ENCODE data around the gene SFMBT2.
"Not testable (repeated sequence)": the region's sequence is repeated elsewhere in the genome, so short reads cannot be mapped to it uniquely, and the experiment has no call there.

DNA sequence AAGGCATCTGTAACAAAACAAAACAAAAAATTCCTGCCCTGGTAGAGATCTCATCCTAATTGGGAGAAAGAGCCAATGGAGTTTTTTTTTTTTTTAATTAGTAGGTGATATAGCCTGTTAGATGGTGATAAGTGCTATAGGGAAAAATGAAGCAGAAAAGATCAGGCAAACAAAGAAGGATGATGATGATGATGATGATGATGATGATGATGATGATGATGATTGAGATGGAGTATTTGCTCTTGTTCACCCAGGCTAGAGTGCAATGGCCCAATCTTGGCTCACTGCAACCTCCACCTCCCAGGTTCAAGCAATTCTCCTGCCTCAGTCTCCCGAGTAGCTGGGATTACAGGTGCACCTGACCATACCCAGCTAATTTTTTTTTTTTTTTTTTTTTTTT lies 22.7 kb downstream of the SFMBT2 start:
- TF ChIP-seq POLR2A (IDR thresholded peaks at IDR 0.05; ENCODE audit: low read depth, low read length); IRF4 (IDR thresholded peaks at IDR 0.05; ENCODE audit: low read depth, low read length); NKRF (conservative IDR thresholded peaks at IDR 0.05); BHLHE40 (IDR thresholded peaks at IDR 0.05; ENCODE audit: borderline replicate concordance in 1 of 2, low read depth in 2 of 2, low read length in 1 of 2); ASH2L (IDR thresholded peaks at IDR 0.05; ENCODE audit: borderline replicate concordance, low read depth); SIN3A (IDR thresholded peaks at IDR 0.05; ENCODE audit: low read depth, low read length); HDAC6 (IDR thresholded peaks at IDR 0.05; ENCODE audit: unreplicated experiment); NFIC (IDR thresholded peaks at IDR 0.05; ENCODE audit: low read depth, low read length); FOS (IDR thresholded peaks at IDR 0.05; ENCODE audit: borderline replicate concordance, extremely low read depth, insufficient read length); RFX5 (IDR thresholded peaks at IDR 0.05; ENCODE audit: low read depth, low read length): not testable (repeated sequence)
- TF ChIP-seq, protein P1, sequence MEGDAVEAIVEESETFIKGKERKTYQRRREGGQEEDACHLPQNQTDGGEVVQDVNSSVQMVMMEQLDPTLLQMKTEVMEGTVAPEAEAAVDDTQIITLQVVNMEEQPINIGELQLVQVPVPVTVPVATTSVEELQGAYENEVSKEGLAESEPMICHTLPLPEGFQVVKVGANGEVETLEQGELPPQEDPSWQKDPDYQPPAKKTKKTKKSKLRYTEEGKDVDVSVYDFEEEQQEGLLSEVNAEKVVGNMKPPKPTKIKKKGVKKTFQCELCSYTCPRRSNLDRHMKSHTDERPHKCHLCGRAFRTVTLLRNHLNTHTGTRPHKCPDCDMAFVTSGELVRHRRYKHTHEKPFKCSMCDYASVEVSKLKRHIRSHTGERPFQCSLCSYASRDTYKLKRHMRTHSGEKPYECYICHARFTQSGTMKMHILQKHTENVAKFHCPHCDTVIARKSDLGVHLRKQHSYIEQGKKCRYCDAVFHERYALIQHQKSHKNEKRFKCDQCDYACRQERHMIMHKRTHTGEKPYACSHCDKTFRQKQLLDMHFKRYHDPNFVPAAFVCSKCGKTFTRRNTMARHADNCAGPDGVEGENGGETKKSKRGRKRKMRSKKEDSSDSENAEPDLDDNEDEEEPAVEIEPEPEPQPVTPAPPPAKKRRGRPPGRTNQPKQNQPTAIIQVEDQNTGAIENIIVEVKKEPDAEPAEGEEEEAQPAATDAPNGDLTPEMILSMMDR (IDR thresholded peaks at IDR 0.05 in 2 of 3, conservative IDR thresholded peaks at IDR 0.05 in 1 of 3; ENCODE audit: control insufficient read depth in 2 of 3, extremely low read depth in 1 of 3, insufficient read depth in 1 of 3, low read depth in 3 of 3, low read length in 3 of 3): not testable (repeated sequence)
